Karpas-422 (cell line): Measurements from ENCODE around the gene WDHD1. TPM values are rescaled to one million over a fixed set of nuclear protein-coding genes. Genes with fewer than 3 reads are reported as not detected.
A peak's percentile ranks its signal among the peaks of the same experiment; 100 is the strongest.
"Not testable (repeated sequence)": the region's sequence is repeated elsewhere in the genome, so short reads cannot be mapped to it uniquely, and the experiment has no call there.

Experiments used
- DNase-seq: peaks from one replicate; pipeline ENCODE4 v3.0.0-alpha.2; 2015
- H2AFZ ChIP-seq: fragments of 200-600 bp; sonication (generic); 2 replicates; pipeline ENCODE4 v1.6.1; 2014; ENCODE audit warnings: antibody characterized with exemption, low read length, mixed read lengths
- H3K27ac ChIP-seq: fragments of 200-600 bp; sonication (generic); 2 replicates; pipeline ENCODE4 v1.5.1; 2014; ENCODE audit warnings: mild to moderate bottlenecking, low read length, moderate library complexity
- H3K27me3 ChIP-seq: fragments of 200-600 bp; sonication (generic); 2 replicates; pipeline ENCODE4 v1.6.1; 2014; ENCODE audit warnings: low read length, mixed read lengths
- H3K36me3 ChIP-seq: fragments of 200-600 bp; sonication (generic); 2 replicates; pipeline ENCODE4 v1.6.1; 2014; ENCODE audit warnings: low read length, mixed read lengths; ENCODE audit not compliant: insufficient read depth
- H3K4me1 ChIP-seq: fragments of 200-600 bp; sonication (generic); 2 replicates; pipeline ENCODE4 v1.6.1; 2014; ENCODE audit warnings: mild to moderate bottlenecking, low read length, mixed read lengths
- H3K4me2 ChIP-seq: fragments of 200-600 bp; sonication (generic); 2 replicates; pipeline ENCODE4 v1.6.1; 2014; ENCODE audit warnings: low read length, low read depth, mild to moderate bottlenecking; ENCODE audit not compliant: poor library complexity, severe bottlenecking
- H3K4me3 ChIP-seq: fragments of 200-600 bp; sonication (generic); 2 replicates; pipeline ENCODE4 v1.5.1; 2014; ENCODE audit warnings: mild to moderate bottlenecking, antibody characterized with exemption, low read length, mixed read lengths
- H3K79me2 ChIP-seq: fragments of 200-600 bp; sonication (generic); 2 replicates; pipeline ENCODE4 v1.6.1; 2014; ENCODE audit warnings: mild to moderate bottlenecking, low read length, mixed read lengths
- H3K9ac ChIP-seq: fragments of 200-600 bp; sonication (generic); 2 replicates; pipeline ENCODE4 v1.6.0; 2014; ENCODE audit warnings: low read length
- H3K9me2 ChIP-seq: fragments of 200-600 bp; sonication (generic), shearing (Covaris generic); replicated peaks from 2 replicates; pipeline ENCODE4 v1.6.0; 2014; ENCODE audit warnings: mild to moderate bottlenecking, low read length, moderate library complexity; ENCODE audit not compliant: insufficient read depth
- H3K9me3 ChIP-seq: fragments of 300-700, 200-600 bp; sonication (generic); 2 replicates; pipeline ENCODE4 v1.6.1; 2014; ENCODE audit warnings: low read length, mixed read lengths
- H4K20me1 ChIP-seq: fragments of 200-600 bp; sonication (generic); 2 replicates; pipeline ENCODE4 v1.6.1; 2014; ENCODE audit warnings: mild to moderate bottlenecking, antibody characterized with exemption, low read length, low read depth; ENCODE audit not compliant: insufficient read depth
- total RNA-seq: library from RNA; depleted of rRNA; stranded (reverse); fragments of >200 nt; shearing (Covaris generic); gene quantifications from 2 replicates; pipeline ENCODE4 v1.2.3, GENCODE V29; 2014; ENCODE audit warnings: low replicate concordance

The WDHD1 gene
- total RNA-seq, 1 experiment from 2014 or later = 31.2 TPM

GRCh38 chr14:55065411-55065810 lies 38.5 kb upstream of the WDHD1 start:
- no peak overlapping the region for H3K4me3 ChIP-seq
- H3K9me2 ChIP-seq = no peaks in the 10 kb centered on the region
- peaks cover 39% of the 10 kb centered on the region for H4K20me1 ChIP-seq
- H2AFZ ChIP-seq = no peak overlapping the region
- H3K79me2 ChIP-seq = peaks cover 32% of the 10 kb centered on the region
- H3K9me3 ChIP-seq = no peaks in the 10 kb centered on the region
- H3K4me2 ChIP-seq = no peak overlapping the region
- peaks cover 63% of the 10 kb centered on the region for H3K36me3 ChIP-seq
- no peak overlapping the region for H3K27ac ChIP-seq
- H3K27me3 ChIP-seq = no peaks in the 10 kb centered on the region
- H3K4me1 ChIP-seq = peaks cover 8% of the 10 kb centered on the region
- H3K9ac ChIP-seq = no peak overlapping the region
- DNase-seq = no peak

- not testable (repeated sequence) for H3K9me2 ChIP-seq, H3K27ac ChIP-seq
- H3K36me3 ChIP-seq = peaks cover 65% of the 10 kb centered on the region
Observed at GRCh38 chr14:55064896-55065295, 38.0 kb upstream of the WDHD1 start.

GRCh38 chr14:55062517-55063351 lies 35.8 kb upstream of the WDHD1 start:
- H3K4me1 ChIP-seq = peaks cover 8% of the 10 kb centered on the region
- DNase-seq = no peak
- no peaks in the 10 kb centered on the region for H3K9me2 ChIP-seq
- peaks cover 56% of the 10 kb centered on the region for H3K79me2 ChIP-seq
- no peak overlapping the region for H3K9ac ChIP-seq
- H3K36me3 ChIP-seq = peaks cover 75% of the 10 kb centered on the region
- H3K4me2 ChIP-seq = no peak overlapping the region
- no peak overlapping the region for H3K27ac ChIP-seq
- H3K9me3 ChIP-seq = no peaks in the 10 kb centered on the region
- H3K4me3 ChIP-seq = no peak overlapping the region
- H4K20me1 ChIP-seq = peaks cover 55% of the 10 kb centered on the region
- no peaks in the 10 kb centered on the region for H3K27me3 ChIP-seq
- H2AFZ ChIP-seq = no peak overlapping the region

More at GRCh38 chr14:55064896-55065295, 38.0 kb upstream of the WDHD1 start:
- not testable (repeated sequence) for H3K27me3 ChIP-seq, H3K9ac ChIP-seq, H3K4me3 ChIP-seq, H2AFZ ChIP-seq, H3K9me3 ChIP-seq, H3K4me2 ChIP-seq, H3K4me1 ChIP-seq, DNase-seq
- Histone ChIP-seq H3K79me2 (peaks cover 35% of the 10 kb centered on the region), H4K20me1 (peaks cover 42% of the 10 kb centered on the region)

GRCh38 chr14:55059333-55059732 lies 32.4 kb upstream of the WDHD1 start:
- H4K20me1 ChIP-seq = peaks cover 79% of the 10 kb centered on the region
- peaks cover 8% of the 10 kb centered on the region for H3K4me1 ChIP-seq
- no peaks in the 10 kb centered on the region for H3K27me3 ChIP-seq

GRCh38 chr14:55057919-55058318 lies 31.0 kb upstream of the WDHD1 start:
- peaks cover 9% of the 10 kb centered on the region for H3K4me1 ChIP-seq
- H2AFZ ChIP-seq = no peak overlapping the region
- H3K79me2 ChIP-seq = peaks cover 96% of the 10 kb centered on the region
- peaks cover 73% of the 10 kb centered on the region for H3K36me3 ChIP-seq
- no peak overlapping the region for H3K4me2 ChIP-seq
- H4K20me1 ChIP-seq = peaks cover 81% of the 10 kb centered on the region
- H3K27ac ChIP-seq = no peak overlapping the region
- no peaks in the 10 kb centered on the region for H3K27me3 ChIP-seq
- DNase-seq = no peak
- H3K4me3 ChIP-seq = no peak overlapping the region
- H3K9me3 ChIP-seq = no peaks in the 10 kb centered on the region
- no peak overlapping the region for H3K9ac ChIP-seq
- no peaks in the 10 kb centered on the region for H3K9me2 ChIP-seq

More at GRCh38 chr14:55059333-55059732, 32.4 kb upstream of the WDHD1 start:
- no peak for DNase-seq
- Histone ChIP-seq H2AFZ (no peak overlapping the region), H3K4me3 (no peak overlapping the region), H3K9me3 (no peaks in the 10 kb centered on the region), H3K4me2 (no peak overlapping the region), H3K9me2 (no peaks in the 10 kb centered on the region), H3K9ac (no peak overlapping the region), H3K27ac (no peak overlapping the region), H3K79me2 (peaks cover 90% of the 10 kb centered on the region), H3K36me3 (peaks cover 75% of the 10 kb centered on the region)

- no peak overlapping the region for H2AFZ ChIP-seq
- no peak for DNase-seq
Observed at GRCh38 chr14:55054098-55054497, 27.2 kb upstream of the WDHD1 start.

GRCh38 chr14:55053500-55053899 lies 26.6 kb upstream of the WDHD1 start:
- Histone ChIP-seq H3K4me3 (peak overlapping the region; percentile 92; the same call in 1 of the 2 replicates), H3K9me3 (no peaks in the 10 kb centered on the region), H2AFZ (no peak overlapping the region), H3K4me2 (peak overlapping the region; percentile 91), H4K20me1 (peaks cover 56% of the 10 kb centered on the region), H3K27ac (no peak overlapping the region), H3K4me1 (peaks cover 24% of the 10 kb centered on the region), H3K79me2 (peaks cover 70% of the 10 kb centered on the region), H3K27me3 (no peaks in the 10 kb centered on the region), H3K9ac (no peak overlapping the region), H3K36me3 (peaks cover 47% of the 10 kb centered on the region), H3K9me2 (no peaks in the 10 kb centered on the region)
- DNase-seq = no peak

More at GRCh38 chr14:55054098-55054497, 27.2 kb upstream of the WDHD1 start:
- Histone ChIP-seq H3K27me3 (no peaks in the 10 kb centered on the region), H3K9ac (no peak overlapping the region), H3K27ac (no peak overlapping the region), H4K20me1 (peaks cover 56% of the 10 kb centered on the region), H3K9me3 (no peaks in the 10 kb centered on the region), H3K9me2 (no peaks in the 10 kb centered on the region), H3K4me2 (no peak overlapping the region), H3K4me1 (peaks cover 22% of the 10 kb centered on the region), H3K4me3 (no peak overlapping the region), H3K79me2 (peaks cover 75% of the 10 kb centered on the region), H3K36me3 (peaks cover 47% of the 10 kb centered on the region)

- H3K27me3 ChIP-seq = no peaks in the 10 kb centered on the region
- H2AFZ ChIP-seq = no peak overlapping the region
- peaks cover 24% of the 10 kb centered on the region for H3K4me1 ChIP-seq
- no peak for DNase-seq
- H3K79me2 ChIP-seq = peaks cover 65% of the 10 kb centered on the region
- no peaks in the 10 kb centered on the region for H3K9me3 ChIP-seq
- peaks cover 43% of the 10 kb centered on the region for H3K36me3 ChIP-seq
- no peaks in the 10 kb centered on the region for H3K9me2 ChIP-seq
- peaks cover 53% of the 10 kb centered on the region for H4K20me1 ChIP-seq
- peak overlapping the region; percentile 95; the same call in 1 of the 2 replicates for H3K9ac ChIP-seq
- peak overlapping the region; percentile 84; the same call in 1 of the 2 replicates for H3K27ac ChIP-seq
- peak overlapping the region; percentile 92 for H3K4me3 ChIP-seq
- peak overlapping the region; percentile 91 for H3K4me2 ChIP-seq
Observed at GRCh38 chr14:55053018-55053417, 26.1 kb upstream of the WDHD1 start.
